Ovary (tissue), 9 donors: ENCODE data around the gene CYP4F2. TPM values are rescaled to one million over a fixed set of nuclear protein-coding genes. Genes with fewer than 3 reads are reported as not detected.
"Not testable (repeated sequence)": the region's sequence is repeated elsewhere in the genome, so short reads cannot be mapped to it uniquely, and the experiment has no call there.

Source experiments
- DNase-seq, 5 donors: peaks; one replicate each; pipeline ENCODE4 v3.0.0-alpha.2; 2019 to 2020
- H3K27ac ChIP-seq, 2 donors: fragments of 200-600 bp; one replicate each; pipeline versions ENCODE4 v1.5.1 to v1.8.0; 2019 to 2022
- H3K27me3 ChIP-seq: fragments of 200-600 bp; one replicate; pipeline ENCODE4 v1.8.0; 2022
- H3K36me3 ChIP-seq: fragments of 200-600 bp; sonication (generic); one replicate; pipeline ENCODE4 v1.5.1; 2019
- H3K4me1 ChIP-seq: one replicate; pipeline ENCODE4 v1.8.1; 2013; ENCODE audit warnings: mild to moderate bottlenecking, moderate library complexity; ENCODE audit not compliant: insufficient read depth
- H3K4me3 ChIP-seq: fragments of 200-600 bp; sonication (generic); one replicate; pipeline ENCODE4 v1.5.1; 2017
- H3K9me3 ChIP-seq, 2 donors: fragments of 200-600 bp in 1 of 2; sonication (generic) in 1 of 2; one replicate each; pipeline versions ENCODE4 v1.5.1 to v1.8.1; 2013 to 2019; ENCODE audit warnings: mild to moderate bottlenecking in 1 of 2, moderate library complexity in 1 of 2
- CTCF ChIP-seq, 3 donors: fragments of 450-650 bp in 2 of 3; fragments of 200-600 bp in 1 of 3; IDR thresholded peaks; one replicate each; pipeline versions ENCODE4 v1.5.1 to v1.8.0; 2016 to 2022; ENCODE audit warnings: antibody characterized with exemption in 3 of 3, mild to moderate bottlenecking in 1 of 3
- EP300 ChIP-seq: sonication (generic); formaldehyde crosslinking; IDR thresholded peaks from one replicate; pipeline ENCODE4 v1.6.1; 2017; ENCODE audit warnings: antibody characterized with exemption
- POLR2A ChIP-seq: fragments of 450-650 bp; IDR thresholded peaks from one replicate; pipeline ENCODE4 v1.6.1; 2017; ENCODE audit warnings: antibody characterized with exemption, mild to moderate bottlenecking, moderate library complexity
- WGBS, 3 donors: extraction: QIAGEN DNeasy Blood & Tissue Kit in 1 of 3; methylation state at CpG; one replicate each; pipeline versions ENCODE4 v1.1.5 to v1.1.7; 2013 to 2017; 5-methylcytosine and 5-hydroxymethylcytosine counted together
- intact Hi-C, 4 donors: fragments of 100-400 bp; cut with DNase I; formaldehyde crosslinking; loops; one replicate each; pipeline versions ENCODE4 v1.11.0 to v1.15.1; 2022 to 2023
- polyA plus RNA-seq, 2 donors: library from polyadenylated mRNA; stranded (reverse); fragments of 200-250 nt in 1 of 2; fragments of 350-450 nt in 1 of 2; fragmentation: Illumina TruSeq in 1 of 2; extraction: RNeasy Lipid Tissue Mini Kit (QIAGEN cat#74804) in 1 of 2; gene quantifications; one replicate each; pipeline ENCODE4 v1.2.3, GENCODE V29; 2013 to 2014
- total RNA-seq, 7 donors: library from RNA; depleted of rRNA in 2 of 7; stranded (reverse); fragments of >200 nt in 2 of 7; fragmentation: NEBNext Ultra II Directional in 3 of 7; extraction: Animal tissue kit (Norgen Biotek cat#: 25700) in 3 of 7; gene quantifications; one replicate each; pipeline versions ENCODE4 v1.1.0 to v1.2.4, GENCODE V29; 2016 to 2023
- donor health status: DM: no; HTN: no; CAD: no; lungs with moderate emphysema.
- donor health status: DM: no; HTN: no; CAD: no.
- donor health status: Bipolar disorder and iron deficiency.
- donor health status: DM: yes; HTN: yes; CAD: no.
- donor health status: DM: no; HTN: no; CAD: no.
- donor health status: DM: yes; HTN: yes; CAD: no.

Gene CYP4F2
- total and polyA plus RNA-seq, 9 donors = 0.75 to 1.1 TPM; not detected in 7

DNA sequence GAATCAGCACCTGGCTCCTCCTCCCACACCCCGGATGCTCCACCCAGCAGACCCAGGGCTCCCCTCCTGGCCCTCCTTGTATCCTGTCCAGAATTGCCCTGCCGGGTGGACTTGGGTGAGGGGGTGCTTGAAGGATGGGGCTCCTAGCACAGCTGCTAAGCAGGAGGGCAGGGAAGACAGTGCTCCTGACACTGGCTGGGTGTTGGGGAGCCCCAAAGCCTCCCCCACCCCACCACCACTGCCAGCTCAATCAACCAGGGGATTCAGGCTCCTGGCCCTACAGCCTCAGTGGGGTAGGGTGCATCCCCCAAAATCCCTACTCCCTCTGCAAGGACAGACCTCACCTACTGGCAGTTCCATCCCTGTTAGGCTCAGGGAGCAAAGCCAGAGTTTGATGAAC lies 39.1 kb upstream of the CYP4F2 start:
- intact Hi-C loops = no loop called here
- TF ChIP-seq POLR2A (no peak), EP300 (no peak), CTCF (IDR thresholded peaks at IDR 0.05) (no peak)
- Histone ChIP-seq H3K27me3 (no peaks in the 10 kb centered on the region), H3K4me1 (no peaks in the 10 kb centered on the region), H3K36me3 (no peaks in the 10 kb centered on the region), H3K9me3 (no peaks in the 10 kb centered on the region), H3K27ac (no peak overlapping the region), H3K4me3 (no peak overlapping the region)
- DNase-seq = no peak
- 52 to 82% (median 73%) methylated on average over 2 of the region's 2 CpGs for WGBS, 3 donors

DNA sequence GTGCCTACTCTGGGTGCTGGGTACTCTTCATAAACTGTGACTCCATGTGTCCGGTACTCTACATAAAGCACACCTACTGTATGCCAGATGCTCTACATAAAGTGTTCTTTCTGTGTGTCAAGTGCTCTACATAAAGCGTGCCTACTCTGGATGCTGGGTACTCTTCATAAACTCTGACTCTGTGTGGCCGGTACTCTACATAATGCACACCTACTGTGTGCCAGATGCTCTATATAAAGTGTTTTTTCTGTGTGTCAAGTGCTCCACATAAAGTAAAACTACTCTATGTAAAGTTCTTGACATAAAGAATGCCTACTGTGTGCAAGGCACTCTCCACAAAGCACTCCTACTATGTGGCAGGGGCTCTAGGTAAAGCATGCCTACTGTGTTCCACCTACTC lies 38.3 kb upstream of the CYP4F2 start:
- Histone ChIP-seq H3K36me3 (no peaks in the 10 kb centered on the region), H3K27me3 (no peaks in the 10 kb centered on the region), H3K27ac (no peak overlapping the region), H3K9me3 (no peaks in the 10 kb centered on the region), H3K4me1 (no peaks in the 10 kb centered on the region), H3K4me3 (no peak overlapping the region)
- WGBS, 3 donors = 71 to 81% (median 74%) methylated on average over 3 of the region's 3 CpGs
- intact Hi-C loops = no loop called here
- TF ChIP-seq CTCF (IDR thresholded peaks at IDR 0.05) (no peak), POLR2A (no peak), EP300 (no peak)
- no peak for DNase-seq

- Histone ChIP-seq H3K4me3 (no peak overlapping the region), H3K27me3 (no peaks in the 10 kb centered on the region), H3K27ac (no peak overlapping the region), H3K4me1 (no peaks in the 10 kb centered on the region), H3K36me3 (no peaks in the 10 kb centered on the region), H3K9me3 (no peaks in the 10 kb centered on the region)
- TF ChIP-seq POLR2A (no peak), CTCF (IDR thresholded peaks at IDR 0.05) (no peak), EP300 (no peak)
- DNase-seq = no peak
- intact Hi-C loops = no loop called here
- 54 to 63% (median 61%) methylated on average over 3 of the region's 3 CpGs for WGBS, 3 donors
Observed at GRCh38 chr19:15935167-15935702, 37.4 kb upstream of the CYP4F2 start.

DNA sequence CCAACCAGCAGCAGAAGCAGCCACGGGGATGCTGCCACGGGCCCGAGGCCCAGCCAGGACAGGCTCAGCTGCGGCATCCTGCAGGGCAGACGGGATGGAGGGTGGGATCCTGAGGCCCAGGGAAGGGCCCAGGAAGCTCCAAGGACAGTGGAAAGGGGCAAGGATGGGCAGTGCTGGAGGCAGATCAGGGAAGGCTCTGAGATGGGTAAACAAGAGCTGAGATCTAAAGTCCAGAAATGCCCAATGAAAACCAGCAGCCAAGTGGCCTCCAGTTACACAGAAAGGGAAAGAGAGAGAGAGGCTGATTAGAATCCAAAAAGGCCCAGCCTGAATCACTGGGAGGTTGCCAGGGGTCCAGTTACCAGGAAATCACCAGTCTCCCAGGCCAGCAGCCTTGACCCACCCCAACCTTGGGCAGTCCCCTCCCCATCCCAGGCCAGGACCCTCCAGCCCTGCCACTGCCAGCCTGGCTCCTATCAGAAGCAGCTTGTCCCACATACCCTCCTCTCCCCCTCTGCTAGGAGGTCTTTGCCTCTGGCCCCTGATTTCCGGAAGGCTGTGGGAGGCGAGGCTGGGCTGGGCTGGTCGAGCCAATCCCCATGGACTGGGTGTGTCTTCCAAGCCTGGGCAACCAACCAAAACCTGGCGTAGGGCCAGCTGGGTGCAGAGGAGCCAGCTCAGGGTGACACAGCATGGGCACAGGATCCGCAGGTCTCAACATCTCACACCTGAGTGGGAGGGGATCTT lies 36.6 kb upstream of the CYP4F2 start, which contains the start of gene CYP4F11:
CYP4F11 (minus strand) TSS at position 198 of the 747 bp plus-strand sequence; CDS start at position 77, 121 bp downstream.
- H3K36me3 ChIP-seq = no peaks in the 10 kb centered on the region
- 33 to 43% (median 33%) methylated on average over 10 of the region's 10 CpGs for WGBS, 3 donors
- intact Hi-C loops = no loop called here
- TF ChIP-seq EP300 (no peak), POLR2A (no peak), CTCF (IDR thresholded peaks at IDR 0.05) (no peak)
- no peaks in the 10 kb centered on the region for H3K27me3 ChIP-seq
- peak in 3 of 5 donors; percentile 18 to 26 (median 24) for DNase-seq
- no peak within 1 kb of the TSS for H3K4me3 ChIP-seq
- H3K4me1 ChIP-seq = no peaks in the 10 kb centered on the region
- no peaks in the 10 kb centered on the region for H3K9me3 ChIP-seq
- H3K27ac ChIP-seq = no peak within 1 kb of the TSS

DNA sequence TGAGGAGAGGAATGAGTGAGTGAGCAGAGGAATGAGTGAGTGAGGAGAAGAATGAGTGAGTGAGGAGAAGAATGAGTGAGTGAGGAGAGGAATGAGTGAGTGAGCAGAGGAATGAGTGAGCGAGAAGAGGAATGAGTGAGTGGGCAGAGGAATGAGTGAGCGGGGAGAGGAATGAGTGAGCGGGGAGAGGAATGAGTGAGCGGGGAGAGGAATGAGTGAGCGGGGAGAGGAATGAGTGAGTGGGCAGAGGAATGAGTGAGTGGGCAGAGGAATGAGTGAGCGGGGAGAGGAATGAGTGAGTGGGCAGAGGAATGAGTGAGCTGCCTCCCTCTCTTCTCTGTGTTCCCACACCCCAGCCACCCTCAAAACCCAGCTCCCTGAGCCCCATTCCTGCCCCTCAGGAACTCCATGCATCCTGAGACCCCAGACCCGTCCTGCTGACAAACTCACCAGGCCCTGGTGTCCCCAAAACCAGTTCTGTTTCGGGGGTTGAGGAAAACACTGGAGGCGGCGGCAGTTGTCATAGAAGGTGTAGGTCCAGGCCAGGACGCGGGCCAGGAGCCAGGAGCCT lies 36.0 kb upstream of the CYP4F2 start:
- H3K36me3 ChIP-seq, H3K4me1 ChIP-seq, H3K4me3 ChIP-seq, H3K27me3 ChIP-seq, H3K9me3 ChIP-seq, H3K27ac ChIP-seq, intact Hi-C loops, DNase-seq: not testable (repeated sequence)
- WGBS, 3 donors = 35 to 46% (median 46%) methylated on average over 12 of the region's 12 CpGs
